ENCODE data around the gene ZNF410. TPM values are rescaled to one million over a fixed set of nuclear protein-coding genes. Genes with fewer than 3 reads are reported as not detected.

ZNF410 gene
- total RNA-seq, 1 experiment from 2014 or later, result 21.0 TPM

GRCh38 chr14:73873660-73874059 is 13.0 kb upstream of the ZNF410 start:
- TF ChIP-seq JAZF1 (CRISPR knock-in tag; IDR thresholded peaks at IDR 0.05) (no peak), NR1H2 (CRISPR knock-in tag; IDR thresholded peaks at IDR 0.05) (no peak), ZNF219 (CRISPR knock-in tag; IDR thresholded peaks at IDR 0.05; ENCODE audit: borderline replicate concordance) (no peak)
- Mint-ChIP-seq H3K27me3 (ENCODE audit: low read depth) (no peaks in the 10 kb centered on the region), H3K27ac (no peak overlapping the region), H3K4me3 (no peak overlapping the region), H3K4me1 (peaks cover 4% of the 10 kb centered on the region), H3K36me3 (peaks cover 9% of the 10 kb centered on the region; the same call in 1 of the 2 replicates), H3K9me3 (no peaks in the 10 kb centered on the region)
- no peak for DNase-seq (ENCODE audit: low spot score)
- CTCF ChIA-PET, result no interaction called here
- no peak for ATAC-seq
- POLR2A ChIA-PET, result no interaction called here

GRCh38 chr14:73877790-73878189 is 8.9 kb upstream of the ZNF410 start:
- ChIA-PET POLR2A (no interaction called here), CTCF (interaction anchor here (0.9 to 1.6 kb wide), 2 partner anchors 8 to 149 kb away, joined by 3 to 6 read pairs; partner anchors contain the start of gene ZNF410)
- H3K36me3 Mint-ChIP-seq, result peaks cover 14% of the 10 kb centered on the region
- TF ChIP-seq PREB (CRISPR knock-in tag; IDR thresholded peaks at IDR 0.05; ENCODE audit: borderline replicate concordance) (no peak), EMX1 (CRISPR knock-in tag; IDR thresholded peaks at IDR 0.05) (no peak), SP1 (CRISPR knock-in tag; conservative IDR thresholded peaks at IDR 0.05) (no peak), ZNF219 (CRISPR knock-in tag; IDR thresholded peaks at IDR 0.05; ENCODE audit: borderline replicate concordance) (no peak)
- no peak for DNase-seq (ENCODE audit: low spot score)
- no peaks in the 10 kb centered on the region for H3K4me1 Mint-ChIP-seq
- H3K9me3 Mint-ChIP-seq, result no peaks in the 10 kb centered on the region
- ATAC-seq, result no peak
- no peak overlapping the region for H3K4me3 Mint-ChIP-seq
- H3K27me3 Mint-ChIP-seq (ENCODE audit: low read depth), result no peaks in the 10 kb centered on the region
- H3K27ac Mint-ChIP-seq, result no peak overlapping the region

- ChIA-PET POLR2A (no interaction called here), CTCF (interaction anchor here (0.9 to 1.6 kb wide), 2 partner anchors 8 to 150 kb away, joined by 3 to 6 read pairs; partner anchors contain the start of gene ZNF410)
- Mint-ChIP-seq H3K36me3 (peaks cover 14% of the 10 kb centered on the region), H3K27ac (no peak overlapping the region), H3K27me3 (ENCODE audit: low read depth) (no peaks in the 10 kb centered on the region), H3K9me3 (no peaks in the 10 kb centered on the region), H3K4me3 (no peak overlapping the region), H3K4me1 (no peaks in the 10 kb centered on the region)
- ATAC-seq (no peak), DNase-seq (ENCODE audit: low spot score) (no peak)
- no peak for TF ChIP-seq ZNF416 (CRISPR knock-in tag; IDR thresholded peaks at IDR 0.05)
- TF ChIP-seq AR (CRISPR knock-in tag; IDR thresholded peaks at IDR 0.05), result no peak
- TF ChIP-seq NFE2L1 (CRISPR knock-in tag; IDR thresholded peaks at IDR 0.05), result no peak
- TF ChIP-seq ZNF396 (CRISPR knock-in tag; IDR thresholded peaks at IDR 0.05; ENCODE audit: borderline replicate concordance), result no peak
Observed at GRCh38 chr14:73878436-73878835, 8.2 kb upstream of the ZNF410 start.

GRCh38 chr14:73879027-73879426 is 7.6 kb upstream of the ZNF410 start:
- Mint-ChIP-seq H3K27me3 (ENCODE audit: low read depth) (no peaks in the 10 kb centered on the region), H3K27ac (no peak overlapping the region), H3K4me1 (no peaks in the 10 kb centered on the region), H3K9me3 (no peaks in the 10 kb centered on the region), H3K36me3 (peaks cover 13% of the 10 kb centered on the region), H3K4me3 (no peak overlapping the region)
- ATAC-seq (no peak), DNase-seq (ENCODE audit: low spot score) (no peak)
- CTCF ChIA-PET, result interaction anchor here (1.6 kb wide), 1 partner anchor 150 kb away, joined by 6 read pairs; no protein-coding TSS in a partner anchor
- POLR2A ChIA-PET, result no interaction called here
- TF ChIP-seq KAT7 (CRISPR knock-in tag; IDR thresholded peaks at IDR 0.05; ENCODE audit: borderline replicate concordance) (no peak), FOXP4 (CRISPR knock-in tag; IDR thresholded peaks at IDR 0.05) (no peak), NR1H2 (CRISPR knock-in tag; IDR thresholded peaks at IDR 0.05) (no peak), PRDM15 (CRISPR knock-in tag; IDR thresholded peaks at IDR 0.05) (no peak), RORB (CRISPR knock-in tag; IDR thresholded peaks at IDR 0.05) (no peak), ZNF396 (CRISPR knock-in tag; IDR thresholded peaks at IDR 0.05; ENCODE audit: borderline replicate concordance) (no peak), NFATC4 (CRISPR knock-in tag; IDR thresholded peaks at IDR 0.05) (no peak), NR3C1 (CRISPR knock-in tag; conservative IDR thresholded peaks at IDR 0.05; ENCODE audit: low read depth) (no peak), IRF2 (CRISPR knock-in tag; IDR thresholded peaks at IDR 0.05; ENCODE audit: borderline replicate concordance, low read depth) (no peak), MYBL2 (CRISPR knock-in tag; IDR thresholded peaks at IDR 0.05) (no peak)

All from WTC11 (cell line).